Panc1 (cell line): ENCODE data around the gene AGAP1.

Source experiments
- CTCF ChIP-seq: fragments of 450-650 bp; IDR thresholded peaks from 2 replicates; pipeline ENCODE4 v1.5.1; 2017; ENCODE audit warnings: mild to moderate bottlenecking
- POLR2AphosphoS5 ChIP-seq: IDR thresholded peaks from 2 replicates; pipeline ENCODE4 v1.6.1; 2012; ENCODE audit warnings: mild to moderate bottlenecking, low read depth, low read length, moderate library complexity
- REST ChIP-seq, 2 experiments: IDR thresholded peaks; 2 replicates each; pipeline ENCODE4 v1.6.1; 2011 to 2012; ENCODE audit warnings: low read depth in 2 of 2, control low read depth in 1 of 2, low read length in 1 of 2, mild to moderate bottlenecking in 1 of 2, moderate library complexity in 1 of 2; ENCODE audit not compliant: insufficient read depth in 1 of 2
- SIN3A ChIP-seq: IDR thresholded peaks from 2 replicates; pipeline ENCODE4 v1.6.1; 2012; ENCODE audit warnings: low read depth, mild to moderate bottlenecking, low read length, moderate library complexity, borderline replicate concordance; ENCODE audit not compliant: insufficient read depth
- TCF7L2 ChIP-seq: IDR thresholded peaks from 2 replicates; pipeline ENCODE4 v1.6.1; 2011; ENCODE audit warnings: mild to moderate bottlenecking, low read depth, low read length, inconsistent platforms

GRCh38 chr2:235677276-235677788 is 183.5 kb downstream of the AGAP1 start:
- no peak for TF ChIP-seq CTCF
- no peak for TF ChIP-seq POLR2AphosphoS5
- TF ChIP-seq REST (IDR thresholded peaks at IDR 0.05; ENCODE audit: insufficient read depth in 1 of 2, low read depth in 2 of 2, low read length in 1 of 2), result no peak
- no peak for TF ChIP-seq SIN3A
- TF ChIP-seq TCF7L2, result no peak
